IPS-18c (cell line): Measurements from ENCODE around the gene AFF1.

Experiments used
- H3K4me3 ChIP-seq: 2 replicates; pipeline ENCODE4 v1.7.0; 2013; ENCODE audit warnings: low read depth, mild to moderate bottlenecking, low read length, moderate library complexity; ENCODE audit not compliant: insufficient read depth
- H3K9me3 ChIP-seq: one replicate; pipeline ENCODE4 v1.6.1; 2013; ENCODE audit warnings: mild to moderate bottlenecking, low read length, moderate library complexity; ENCODE audit not compliant: control insufficient read depth, insufficient read depth

Gene AFF1

GRCh38 chr4:86916392-86916791 is 18.4 kb upstream of the AFF1 start:
- H3K4me3 ChIP-seq, result no peak overlapping the region
- no peaks in the 10 kb centered on the region for H3K9me3 ChIP-seq

- H3K4me3 ChIP-seq, result no peak overlapping the region
- H3K9me3 ChIP-seq, result no peaks in the 10 kb centered on the region
Observed at GRCh38 chr4:86917212-86918039, 17.4 kb upstream of the AFF1 start.

GRCh38 chr4:86918539-86919072 is 16.2 kb upstream of the AFF1 start:
- H3K4me3 ChIP-seq, result no peak overlapping the region
- H3K9me3 ChIP-seq, result no peaks in the 10 kb centered on the region

- no peak overlapping the region for H3K4me3 ChIP-seq
- no peaks in the 10 kb centered on the region for H3K9me3 ChIP-seq
Observed at GRCh38 chr4:86919561-86920223, 15.1 kb upstream of the AFF1 start.

- Histone ChIP-seq H3K9me3 (no peaks in the 10 kb centered on the region), H3K4me3 (no peak overlapping the region)
Observed at GRCh38 chr4:86921608-86922252, 13.1 kb upstream of the AFF1 start.

- no peaks in the 10 kb centered on the region for H3K9me3 ChIP-seq
Observed at GRCh38 chr4:86924811-86925210, 10.0 kb upstream of the AFF1 start.

GRCh38 chr4:86926435-86927086 is 8.2 kb upstream of the AFF1 start:
- Histone ChIP-seq H3K9me3 (no peaks in the 10 kb centered on the region), H3K4me3 (no peak overlapping the region)

More at GRCh38 chr4:86924811-86925210, 10.0 kb upstream of the AFF1 start:
- no peak overlapping the region for H3K4me3 ChIP-seq

- Histone ChIP-seq H3K9me3 (no peaks in the 10 kb centered on the region), H3K4me3 (no peak overlapping the region)
Observed at GRCh38 chr4:86927843-86928395, 6.9 kb upstream of the AFF1 start.

GRCh38 chr4:86928400-86929255 is 6.2 kb upstream of the AFF1 start:
- H3K9me3 ChIP-seq, result no peaks in the 10 kb centered on the region
- H3K4me3 ChIP-seq, result no peak overlapping the region

- Histone ChIP-seq H3K9me3 (no peaks in the 10 kb centered on the region), H3K4me3 (peak overlapping the region; percentile 60)
Observed at GRCh38 chr4:86934147-86934770, 552 bp upstream of the AFF1 start.

GRCh38 chr4:86935566-86935852 is 698 bp downstream of the AFF1 start:
- H3K4me3 ChIP-seq, result peak overlapping the region; percentile 88
- no peaks in the 10 kb centered on the region for H3K9me3 ChIP-seq

GRCh38 chr4:86935853-86936733 is 1.3 kb downstream of the AFF1 start:
- Histone ChIP-seq H3K4me3 (peak overlapping the region; percentile 88), H3K9me3 (no peaks in the 10 kb centered on the region)

GRCh38 chr4:86938771-86939520 is 4.1 kb downstream of the AFF1 start:
- no peaks in the 10 kb centered on the region for H3K9me3 ChIP-seq
- no peak overlapping the region for H3K4me3 ChIP-seq

- H3K4me3 ChIP-seq, result no peak overlapping the region
Observed at GRCh38 chr4:86939729-86940575, 5.1 kb downstream of the AFF1 start.

More at GRCh38 chr4:86939729-86940575, 5.1 kb downstream of the AFF1 start:
- H3K9me3 ChIP-seq, result no peaks in the 10 kb centered on the region
